Ascending aorta (tissue), 2 donors: Measurements from ENCODE around the gene RPS6KA2. TPM values are rescaled to one million over a fixed set of nuclear protein-coding genes. Genes with fewer than 3 reads are reported as not detected.

ENCODE experiments used
- DNase-seq, 2 donors: peaks; one replicate each; pipeline ENCODE4 v3.0.0-alpha.2; 2019; ENCODE audit warnings: low spot score in 2 of 2
- H3K27ac ChIP-seq, 2 donors: fragments of 200-600 bp; sonication (generic); one replicate each; pipeline ENCODE4 v1.5.1; 2016 to 2017; ENCODE audit warnings: mild to moderate bottlenecking in 1 of 2
- H3K27me3 ChIP-seq: fragments of 200-600 bp; sonication (generic); one replicate; pipeline ENCODE4 v1.5.1; 2017
- H3K36me3 ChIP-seq, 2 donors: fragments of 200-600 bp; sonication (generic); one replicate each; pipeline ENCODE4 v1.5.1; 2016
- H3K4me1 ChIP-seq, 2 donors: fragments of 200-600 bp; sonication (generic); one replicate each; pipeline ENCODE4 v1.5.1; 2016 to 2017; ENCODE audit warnings: mild to moderate bottlenecking in 1 of 2
- H3K4me3 ChIP-seq, 2 donors: fragments of 200-600 bp; sonication (generic); one replicate each; pipeline ENCODE4 v1.5.1; 2016 to 2017; ENCODE audit warnings: mild to moderate bottlenecking in 1 of 2
- H3K9me3 ChIP-seq, 2 donors: fragments of 200-600 bp; sonication (generic); one replicate each; pipeline ENCODE4 v1.5.1; 2016
- intact Hi-C: fragments of 100-400 bp; cut with DNase I; formaldehyde crosslinking; loops from one replicate; pipeline ENCODE4 v1.15.1; 2023
- total RNA-seq: library from RNA; depleted of rRNA; stranded (reverse); fragments of >200 nt; gene quantifications from one replicate; pipeline ENCODE4 v1.1.0, GENCODE V29; 2016
- TF ChIP-seq, protein P1 (sequence below), 3 experiments: fragments of 200-600 bp in 2 of 3; fragments of 450-650 bp in 1 of 3; sonication (generic) in 2 of 3; IDR thresholded peaks; one replicate each; pipeline ENCODE4 v1.5.1; 2016 to 2019; ENCODE audit warnings: antibody characterized with exemption in 3 of 3, mild to moderate bottlenecking in 1 of 3, moderate library complexity in 1 of 3

Gene RPS6KA2
- total RNA-seq, 1 donor from 2014 or later, result 196 TPM

DNA sequence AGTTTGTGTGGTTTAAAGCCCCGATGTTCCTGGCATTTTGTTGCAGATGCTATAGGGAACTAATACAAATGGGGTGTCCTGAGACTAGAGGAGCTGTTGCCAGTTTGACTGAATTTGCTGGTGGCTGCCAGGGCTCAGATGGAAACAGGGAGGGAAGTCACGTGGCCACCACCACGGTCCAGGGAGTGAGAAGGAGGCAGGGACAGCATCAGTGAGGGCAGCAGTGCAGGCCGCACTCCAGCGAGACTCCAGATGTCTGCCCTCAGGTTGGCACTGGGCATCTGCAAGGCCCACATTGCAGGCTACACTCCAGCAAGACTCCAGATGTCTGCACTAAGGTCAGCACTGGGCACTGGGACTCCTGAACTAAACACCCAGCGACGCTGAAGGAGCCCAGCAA is 126.8 kb downstream of the RPS6KA2 start:
- no peaks in the 10 kb centered on the region for H3K4me1 ChIP-seq
- intact Hi-C loops, result no loop called here
- H3K27ac ChIP-seq, result no peak overlapping the region
- TF ChIP-seq, protein P1, sequence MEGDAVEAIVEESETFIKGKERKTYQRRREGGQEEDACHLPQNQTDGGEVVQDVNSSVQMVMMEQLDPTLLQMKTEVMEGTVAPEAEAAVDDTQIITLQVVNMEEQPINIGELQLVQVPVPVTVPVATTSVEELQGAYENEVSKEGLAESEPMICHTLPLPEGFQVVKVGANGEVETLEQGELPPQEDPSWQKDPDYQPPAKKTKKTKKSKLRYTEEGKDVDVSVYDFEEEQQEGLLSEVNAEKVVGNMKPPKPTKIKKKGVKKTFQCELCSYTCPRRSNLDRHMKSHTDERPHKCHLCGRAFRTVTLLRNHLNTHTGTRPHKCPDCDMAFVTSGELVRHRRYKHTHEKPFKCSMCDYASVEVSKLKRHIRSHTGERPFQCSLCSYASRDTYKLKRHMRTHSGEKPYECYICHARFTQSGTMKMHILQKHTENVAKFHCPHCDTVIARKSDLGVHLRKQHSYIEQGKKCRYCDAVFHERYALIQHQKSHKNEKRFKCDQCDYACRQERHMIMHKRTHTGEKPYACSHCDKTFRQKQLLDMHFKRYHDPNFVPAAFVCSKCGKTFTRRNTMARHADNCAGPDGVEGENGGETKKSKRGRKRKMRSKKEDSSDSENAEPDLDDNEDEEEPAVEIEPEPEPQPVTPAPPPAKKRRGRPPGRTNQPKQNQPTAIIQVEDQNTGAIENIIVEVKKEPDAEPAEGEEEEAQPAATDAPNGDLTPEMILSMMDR (IDR thresholded peaks at IDR 0.05), result no peak
- peaks cover 15 to 47% of the 10 kb centered on the region in 2 donors for H3K36me3 ChIP-seq
- no peak overlapping the region for H3K4me3 ChIP-seq
- no peaks in the 10 kb centered on the region for H3K27me3 ChIP-seq
- no peaks in the 10 kb centered on the region for H3K9me3 ChIP-seq
- DNase-seq, result no peak

DNA sequence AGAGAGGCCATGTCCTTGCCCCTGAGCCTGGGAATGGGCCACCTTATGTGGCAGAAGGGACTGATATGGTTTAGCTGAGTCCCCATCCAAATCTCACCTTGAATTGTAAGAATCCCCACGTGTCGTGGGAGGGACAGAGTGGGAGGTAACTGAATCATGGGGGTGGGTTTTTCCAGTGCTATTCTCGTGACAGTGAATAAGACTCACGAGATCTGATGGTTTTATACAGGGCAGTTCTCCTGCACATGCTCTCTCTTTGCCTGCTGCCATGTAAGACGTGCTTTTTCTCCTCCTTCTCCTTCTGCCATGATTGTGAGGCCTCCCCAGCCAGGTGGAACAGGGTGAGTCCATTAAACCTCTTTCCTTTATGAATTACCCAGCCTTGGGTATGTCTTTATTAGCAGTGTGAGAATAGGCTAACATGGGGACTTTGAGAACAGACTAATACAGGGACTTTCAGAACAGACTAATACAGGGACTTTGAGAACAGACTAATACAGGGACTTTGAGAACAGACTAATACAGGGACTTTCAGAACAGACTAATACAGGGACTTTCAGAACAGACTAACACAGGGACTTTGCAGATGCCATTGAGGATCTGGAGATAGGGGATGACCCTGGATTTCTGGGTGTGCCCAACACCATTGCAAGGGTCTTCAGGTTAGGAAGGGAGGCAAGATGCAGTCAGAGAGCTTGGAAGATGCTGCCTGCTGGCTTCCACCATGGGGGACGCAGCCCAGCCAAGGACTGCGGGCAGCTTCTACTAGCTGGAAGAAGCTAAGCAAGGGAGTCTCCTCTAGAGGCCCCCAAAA is 127.5 kb downstream of the RPS6KA2 start:
- Histone ChIP-seq H3K36me3 (peaks cover 15 to 54% of the 10 kb centered on the region in 2 donors), H3K4me1 (no peaks in the 10 kb centered on the region), H3K27me3 (no peaks in the 10 kb centered on the region), H3K9me3 (no peaks in the 10 kb centered on the region), H3K27ac (no peak overlapping the region), H3K4me3 (no peak overlapping the region)
- no peak for DNase-seq
- TF ChIP-seq, protein P1 (IDR thresholded peaks at IDR 0.05), result no peak
- intact Hi-C loops, result no loop called here

DNA sequence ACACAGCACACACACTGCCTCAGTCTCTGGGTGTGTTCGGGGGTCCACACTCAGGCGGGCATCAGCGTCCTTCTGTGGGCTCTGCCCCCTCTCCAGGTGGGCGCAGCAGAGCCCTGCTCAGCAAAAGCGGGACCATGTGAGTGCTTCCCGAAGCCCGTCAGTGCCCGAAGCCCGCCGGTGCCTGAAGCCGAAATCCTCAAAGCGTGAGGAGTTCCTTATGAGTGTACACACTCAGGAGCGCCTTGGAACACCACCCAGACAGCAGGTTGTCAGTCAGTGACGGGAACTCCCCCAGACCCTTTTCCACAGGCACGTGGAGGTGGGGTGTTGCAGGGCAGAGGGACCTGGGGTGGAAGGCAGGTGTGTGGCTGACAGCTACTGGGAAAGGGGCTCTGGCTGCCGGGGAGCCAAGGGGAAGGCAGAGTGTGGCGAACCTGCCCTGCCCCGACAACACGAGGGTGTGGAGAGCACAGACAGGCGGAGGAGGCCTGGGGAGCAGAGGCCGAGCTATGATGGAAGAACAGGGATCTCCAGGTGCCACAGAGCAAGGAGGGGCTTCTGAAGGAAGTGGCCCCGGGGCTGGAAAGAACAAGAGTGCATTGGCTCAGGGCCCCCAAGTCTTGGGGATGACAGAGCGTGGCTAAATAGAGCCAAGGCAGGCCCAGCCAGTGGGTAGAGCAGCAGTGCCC is 128.2 kb downstream of the RPS6KA2 start:
- H3K4me3 ChIP-seq, result no peak overlapping the region
- H3K27me3 ChIP-seq, result no peaks in the 10 kb centered on the region
- H3K36me3 ChIP-seq, result peaks cover 19 to 53% of the 10 kb centered on the region in 2 donors
- no peaks in the 10 kb centered on the region for H3K4me1 ChIP-seq
- TF ChIP-seq, protein P1 (IDR thresholded peaks at IDR 0.05), result no peak
- no peak overlapping the region for H3K27ac ChIP-seq
- intact Hi-C loops, result no loop called here
- no peaks in the 10 kb centered on the region for H3K9me3 ChIP-seq
- no peak for DNase-seq

DNA sequence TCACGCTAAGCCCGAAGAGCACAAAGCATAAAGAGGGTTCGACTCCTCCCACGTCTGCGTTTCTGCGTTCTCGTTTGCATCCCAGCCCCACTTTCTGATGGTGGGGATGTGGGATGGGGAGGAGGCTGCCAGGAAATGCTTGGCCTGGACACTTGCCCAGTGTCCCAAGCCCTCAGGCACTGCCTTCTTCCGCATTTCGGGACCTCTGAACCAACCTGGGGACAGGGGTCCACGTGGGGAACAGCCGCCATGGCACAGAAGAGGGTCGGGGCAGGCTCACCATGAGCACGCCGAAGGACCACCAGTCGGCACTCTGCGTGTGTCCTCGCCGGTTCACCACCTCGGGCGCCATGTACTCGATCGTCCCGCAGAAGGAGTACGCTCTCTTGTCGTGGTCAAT is 128.8 kb downstream of the RPS6KA2 start:
- Histone ChIP-seq H3K9me3 (no peaks in the 10 kb centered on the region), H3K27me3 (no peaks in the 10 kb centered on the region), H3K27ac (no peak overlapping the region), H3K4me1 (no peaks in the 10 kb centered on the region), H3K36me3 (peaks cover 22 to 50% of the 10 kb centered on the region in 2 donors), H3K4me3 (no peak overlapping the region)
- intact Hi-C loops, result no loop called here
- DNase-seq, result no peak
- TF ChIP-seq, protein P1 (IDR thresholded peaks at IDR 0.05), result no peak

DNA sequence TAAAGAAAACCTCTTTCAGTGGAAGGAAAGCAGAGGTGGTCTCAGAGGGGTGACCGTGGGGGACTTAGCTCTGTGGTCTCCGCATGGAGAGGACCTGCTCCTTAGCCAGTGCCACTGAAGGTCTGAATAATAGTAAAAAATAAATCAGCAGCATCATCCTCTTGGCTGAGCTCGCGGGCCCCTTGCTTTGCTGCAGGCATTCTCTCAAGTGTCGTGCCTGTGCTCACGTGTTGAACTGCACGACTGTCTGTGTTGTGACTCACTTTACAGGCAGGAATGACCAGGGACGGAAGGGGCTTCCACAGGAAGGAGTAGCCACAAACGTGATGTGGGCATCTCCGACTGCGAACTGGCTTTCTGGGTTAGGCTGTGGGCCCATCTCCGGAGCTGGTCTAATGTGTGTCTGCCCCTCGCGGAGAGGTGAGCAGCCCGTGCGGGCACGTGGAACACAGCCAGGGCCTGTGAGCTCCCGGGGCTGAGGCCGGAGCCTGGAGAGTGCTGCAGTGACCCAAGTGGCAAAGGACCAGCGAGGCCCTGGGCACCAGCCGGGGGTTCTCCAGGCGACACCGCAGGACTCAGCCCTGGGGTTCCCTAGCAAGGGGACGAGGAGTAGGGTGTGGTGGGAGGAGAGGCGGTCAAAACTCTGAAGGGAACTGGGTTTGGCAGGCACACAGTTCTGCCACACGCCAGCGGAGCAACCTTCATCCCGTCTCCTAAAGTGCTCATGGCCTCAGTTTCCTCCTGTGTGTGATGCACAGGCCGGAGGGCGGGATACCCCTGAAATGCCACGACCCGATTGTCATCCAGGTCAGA is 129.8 kb downstream of the RPS6KA2 start:
- intact Hi-C loops, result no loop called here
- TF ChIP-seq, protein P1 (IDR thresholded peaks at IDR 0.05), result no peak
- Histone ChIP-seq H3K36me3 (peaks cover 25 to 50% of the 10 kb centered on the region in 2 donors), H3K27ac (no peak overlapping the region), H3K27me3 (no peaks in the 10 kb centered on the region), H3K4me1 (no peaks in the 10 kb centered on the region), H3K9me3 (no peaks in the 10 kb centered on the region), H3K4me3 (no peak overlapping the region)
- no peak for DNase-seq
